NCI-H446 treated with DMSO at 0.1 percent for 48 hours (cell line): ENCODE results near the gene SCAF8.

Experiments used
- DNase-seq: peaks from one replicate; lab custom pipeline; 2025; lab: John Stamatoyannopoulos, UW

Gene SCAF8

DNA sequence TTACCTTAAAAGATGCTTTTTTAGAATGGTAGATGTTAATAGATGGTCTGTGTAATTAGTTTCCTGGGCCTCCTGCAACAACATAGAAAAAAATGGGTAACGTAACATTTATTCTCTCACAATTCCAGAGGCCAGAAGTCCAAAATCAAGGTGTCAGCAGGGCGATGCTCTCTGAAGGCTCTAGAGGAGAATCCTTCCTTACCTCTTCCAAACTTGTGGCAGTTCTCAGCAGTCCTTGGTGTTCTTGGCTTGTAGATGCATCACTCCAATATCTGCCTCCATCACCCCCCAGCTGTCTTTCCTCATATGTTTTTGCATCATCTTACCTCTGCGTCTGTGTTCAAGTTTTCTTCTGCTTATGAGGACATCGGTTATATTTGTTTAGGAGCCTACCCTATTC lies 107.9 kb downstream of the SCAF8 start:
- no peak for DNase-seq

DNA sequence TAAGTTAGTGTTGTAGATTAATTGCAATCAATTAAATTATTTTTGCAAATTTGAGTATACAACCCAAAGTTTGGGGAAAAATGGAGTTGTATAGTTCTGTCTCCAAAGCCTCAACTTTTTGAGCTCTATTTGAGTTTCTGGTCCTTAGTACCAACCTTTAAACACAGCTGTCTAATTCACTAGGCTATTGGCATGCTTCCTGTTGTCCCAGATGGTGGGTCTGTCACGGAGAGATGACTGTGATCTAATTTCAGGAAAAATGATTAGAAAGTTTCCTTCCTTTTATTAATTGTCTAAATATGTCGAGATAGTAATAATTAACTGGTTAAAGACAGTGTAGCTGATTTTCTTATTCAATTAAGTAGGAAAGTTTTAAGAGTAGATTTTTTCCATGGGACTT lies 109.6 kb downstream of the SCAF8 start:
- no peak for DNase-seq

DNA sequence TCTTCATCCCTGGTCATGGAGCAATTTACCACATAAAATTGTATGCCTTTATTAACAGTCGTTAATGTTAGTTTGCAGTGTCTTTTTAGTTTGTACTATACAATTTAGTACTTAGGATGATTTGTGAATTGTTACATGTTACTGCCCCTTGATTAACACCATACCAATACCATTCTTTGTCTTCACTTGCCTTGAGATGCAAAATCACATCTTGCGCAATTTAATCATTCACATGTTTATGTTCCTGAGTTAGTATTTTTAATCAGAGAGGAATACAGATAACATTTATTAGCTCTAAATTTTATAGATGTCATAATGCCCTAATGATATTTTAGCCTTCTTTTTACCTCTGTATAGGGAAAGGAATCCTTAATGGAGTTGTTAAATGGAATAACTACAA lies 114.1 kb downstream of the SCAF8 start:
- DNase-seq: no peak

DNA sequence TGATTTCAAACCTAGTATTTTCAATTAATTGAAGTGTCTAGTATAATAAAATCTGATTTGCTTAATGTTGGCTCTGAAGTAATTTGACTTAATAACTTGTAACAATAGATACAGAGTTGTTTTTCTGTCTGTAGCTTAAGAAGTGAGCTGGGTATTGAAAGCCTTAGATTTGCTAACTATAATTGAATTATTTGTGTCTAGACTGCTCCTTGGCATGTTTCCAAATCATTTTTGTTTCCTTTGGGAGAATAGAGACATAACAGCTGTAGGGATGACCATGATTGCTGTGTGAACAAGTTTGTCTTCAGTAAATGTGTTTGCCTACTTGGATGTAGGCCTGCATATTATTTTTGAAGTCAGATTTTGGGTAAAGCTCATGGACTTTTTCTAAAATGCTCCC lies 115.4 kb downstream of the SCAF8 start:
- peak; percentile 76 for DNase-seq

DNA sequence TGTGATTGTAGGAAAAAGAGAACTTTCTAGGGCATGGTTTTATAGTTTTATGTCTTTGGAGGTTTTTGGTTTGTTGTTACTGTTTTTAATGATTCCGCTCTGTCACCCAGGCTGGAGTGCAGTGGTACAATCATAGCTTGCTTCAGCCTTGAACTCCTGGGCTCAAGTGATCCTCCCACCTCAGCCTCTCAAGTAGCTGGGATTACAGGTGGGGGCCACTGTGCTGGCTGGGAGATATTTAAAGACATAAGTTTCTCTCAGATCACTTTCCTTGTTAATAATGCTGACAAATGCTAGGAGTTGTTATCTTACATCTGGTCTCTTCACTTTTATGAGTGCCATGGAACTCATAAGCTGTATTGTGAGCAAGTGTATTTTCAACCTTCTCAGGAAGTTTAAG lies 116.3 kb downstream of the SCAF8 start:
- DNase-seq: no peak

DNA sequence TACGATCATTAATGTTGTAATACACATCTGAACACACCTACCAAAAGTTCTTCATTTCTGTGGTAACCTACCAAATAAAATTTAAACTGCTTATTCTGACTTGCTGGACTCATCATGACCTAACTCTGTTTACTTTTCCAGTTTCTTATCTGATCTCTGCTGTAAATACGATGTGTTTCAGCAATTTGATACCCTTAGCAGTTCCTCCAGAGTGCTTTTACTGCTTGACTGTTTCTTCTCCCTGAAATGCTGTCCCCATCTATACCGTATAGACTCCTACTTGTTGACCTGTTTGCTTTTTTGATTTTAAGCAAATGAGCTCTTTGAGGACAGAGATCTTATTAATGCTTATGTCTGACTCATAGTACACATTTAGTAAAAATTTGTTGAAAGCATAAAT lies 119.5 kb downstream of the SCAF8 start:
- no peak for DNase-seq

DNA sequence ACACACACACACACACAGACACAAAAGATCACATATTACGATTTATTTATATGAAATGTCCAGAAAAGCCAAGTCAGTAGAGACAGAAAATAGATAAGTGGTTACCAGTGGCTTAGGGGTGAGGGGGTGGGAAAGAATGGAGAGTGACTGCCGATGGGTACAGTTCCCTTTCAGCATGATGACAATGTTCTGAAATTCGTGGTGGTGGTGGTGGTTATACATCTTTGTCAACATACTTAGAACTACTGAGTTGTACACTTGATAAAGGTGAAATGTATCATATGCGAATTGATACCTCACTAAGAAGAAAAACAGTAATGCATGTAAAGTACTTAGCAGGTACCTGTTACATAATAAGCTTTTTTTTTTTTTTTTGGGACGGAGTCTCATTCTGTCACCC lies 124.3 kb downstream of the SCAF8 start:
- no peak for DNase-seq

DNA sequence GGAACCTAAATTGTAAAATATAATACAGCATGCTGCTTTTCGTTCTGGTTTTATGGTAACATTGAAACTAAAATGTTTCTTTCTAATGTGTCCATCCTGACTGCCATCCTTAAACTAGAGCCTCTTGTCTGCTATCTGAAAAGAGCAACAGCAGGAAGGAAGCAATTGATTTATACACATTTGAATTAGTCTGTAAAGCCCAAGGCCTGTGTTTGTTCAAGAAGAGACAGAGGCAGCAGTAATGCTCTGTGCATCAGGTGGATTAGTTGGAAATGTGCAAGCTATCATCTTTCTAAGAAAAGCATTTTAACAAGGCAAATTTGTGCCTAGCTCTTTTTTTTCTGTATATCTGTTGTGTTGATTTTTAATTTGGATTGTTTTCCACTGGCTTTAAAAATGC lies 128.6 kb downstream of the SCAF8 start:
- no peak for DNase-seq

DNA sequence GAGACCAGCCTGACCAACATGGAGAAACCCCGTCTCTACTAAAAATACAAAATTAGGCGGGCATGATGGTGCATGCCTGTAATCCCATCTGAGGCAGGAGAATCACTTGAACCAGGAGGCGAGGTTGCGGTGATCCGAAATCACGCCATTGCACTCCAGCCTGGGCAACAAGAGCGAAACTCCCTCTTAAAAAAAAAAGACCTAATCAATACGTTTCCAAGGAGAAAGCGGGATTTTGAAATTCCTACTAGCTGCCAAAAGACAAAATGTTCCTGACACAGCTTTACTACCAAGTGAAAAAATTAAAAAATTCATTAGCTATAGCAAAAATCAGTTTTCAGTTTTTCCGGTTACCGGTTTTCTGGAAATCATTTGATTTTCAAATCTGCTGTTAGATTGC lies 129.3 kb downstream of the SCAF8 start:
- DNase-seq: no peak

DNA sequence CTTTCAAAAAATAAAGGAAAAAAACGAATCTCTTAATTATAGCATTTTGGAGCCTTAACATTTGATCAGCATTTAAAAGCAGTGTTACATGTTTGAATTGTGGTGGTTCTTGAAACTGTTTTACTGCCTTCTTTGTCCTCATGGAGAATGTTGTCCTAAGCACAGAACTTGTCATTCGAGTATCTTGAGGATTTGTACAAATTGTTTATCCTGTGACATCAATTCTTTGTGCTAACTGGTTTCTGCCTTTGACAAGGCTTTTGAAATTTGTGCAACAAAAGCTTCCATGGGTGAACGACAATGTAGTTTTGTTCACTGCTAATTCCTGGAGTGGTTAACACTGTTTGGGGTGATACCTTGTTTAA lies 130.8 kb downstream of the SCAF8 start:
- no peak for DNase-seq

DNA sequence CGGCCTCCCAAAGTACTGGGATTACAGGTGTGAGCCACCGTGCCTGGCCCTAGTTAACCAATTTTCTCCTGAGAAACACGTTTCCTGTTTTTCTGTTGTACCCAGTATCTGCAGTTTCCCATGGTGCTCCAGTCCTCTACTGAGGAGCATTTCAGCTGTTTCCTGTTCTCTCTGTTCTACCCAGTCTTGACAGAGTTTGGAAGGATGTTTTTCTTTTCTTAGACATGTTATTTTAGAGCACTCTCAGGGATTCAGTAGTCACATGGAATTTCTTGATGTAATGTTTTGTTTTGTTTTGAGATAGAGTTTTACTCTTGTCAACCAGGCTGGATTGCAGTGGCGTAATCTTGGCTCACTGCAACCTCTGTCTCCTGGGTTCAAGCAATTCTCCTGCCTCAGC lies 132.1 kb downstream of the SCAF8 start:
- DNase-seq: no peak

DNA sequence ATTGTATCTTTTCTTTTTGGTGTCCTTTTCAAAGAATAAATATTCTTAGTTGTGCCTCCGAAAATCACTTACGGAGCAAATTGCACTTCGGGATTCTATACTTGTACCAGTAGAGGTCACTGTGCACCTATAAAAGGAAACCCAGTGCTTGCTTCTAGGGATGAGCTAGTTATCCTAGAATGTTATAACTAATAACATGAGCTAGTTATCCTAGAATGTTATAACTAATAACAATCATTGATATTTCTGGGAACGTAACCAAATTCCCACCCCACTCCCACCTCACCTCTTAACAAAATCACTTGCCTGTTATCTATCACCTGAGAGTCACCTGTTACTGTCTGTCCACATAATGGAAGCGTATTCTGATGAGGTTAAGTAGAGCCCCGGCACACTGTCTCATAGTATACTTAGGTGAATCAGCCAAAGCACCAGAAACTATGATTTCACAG lies 135.0 kb downstream of the SCAF8 start:
- DNase-seq: no peak

DNA sequence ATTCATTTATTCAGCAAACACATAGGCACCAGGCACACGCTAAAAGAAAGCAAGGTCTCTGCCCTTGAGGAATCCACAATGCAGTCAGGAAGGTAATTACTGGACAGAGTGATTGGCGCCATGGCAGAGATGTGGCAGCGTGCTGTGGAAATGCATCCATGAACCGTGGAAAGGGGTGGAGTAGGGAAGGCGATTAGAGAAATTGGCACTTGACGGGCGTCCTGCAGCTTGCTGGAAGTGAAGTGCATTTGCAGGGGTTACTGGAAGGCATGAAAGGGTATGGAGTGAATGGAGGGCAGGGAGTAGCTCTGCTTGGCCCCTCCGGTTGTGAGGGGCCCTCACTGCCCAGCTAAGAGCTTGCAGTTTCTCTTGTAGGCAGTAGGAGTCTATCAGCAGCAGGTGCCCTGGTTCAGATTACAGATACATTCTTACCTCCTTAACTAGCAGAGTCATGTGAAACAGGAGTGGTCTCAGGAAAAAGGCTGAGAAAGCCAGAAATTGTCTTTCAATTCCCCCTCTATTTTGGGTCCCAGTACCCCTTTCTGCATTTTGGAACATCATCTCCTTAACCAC lies 139.4 kb downstream of the SCAF8 start:
- no peak for DNase-seq

DNA sequence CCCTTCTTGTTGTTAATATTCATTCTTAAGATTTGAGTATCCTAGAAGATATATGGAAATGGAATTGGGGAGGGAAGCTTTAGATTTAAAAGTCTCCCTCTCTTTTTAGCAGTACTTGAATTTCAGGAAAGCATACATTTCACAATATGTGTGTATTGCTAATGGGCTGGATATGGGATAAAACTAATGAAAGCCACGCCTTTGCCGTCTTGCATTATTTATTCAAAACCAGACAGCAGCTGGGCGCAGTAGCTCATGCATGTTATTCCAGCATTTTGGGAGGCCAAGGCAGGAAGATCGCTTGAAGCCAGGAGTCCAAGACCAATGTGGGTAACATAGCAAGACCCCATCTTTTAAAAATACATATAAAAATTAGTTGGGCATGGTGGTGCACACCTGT lies 140.3 kb downstream of the SCAF8 start:
- DNase-seq: no peak

DNA sequence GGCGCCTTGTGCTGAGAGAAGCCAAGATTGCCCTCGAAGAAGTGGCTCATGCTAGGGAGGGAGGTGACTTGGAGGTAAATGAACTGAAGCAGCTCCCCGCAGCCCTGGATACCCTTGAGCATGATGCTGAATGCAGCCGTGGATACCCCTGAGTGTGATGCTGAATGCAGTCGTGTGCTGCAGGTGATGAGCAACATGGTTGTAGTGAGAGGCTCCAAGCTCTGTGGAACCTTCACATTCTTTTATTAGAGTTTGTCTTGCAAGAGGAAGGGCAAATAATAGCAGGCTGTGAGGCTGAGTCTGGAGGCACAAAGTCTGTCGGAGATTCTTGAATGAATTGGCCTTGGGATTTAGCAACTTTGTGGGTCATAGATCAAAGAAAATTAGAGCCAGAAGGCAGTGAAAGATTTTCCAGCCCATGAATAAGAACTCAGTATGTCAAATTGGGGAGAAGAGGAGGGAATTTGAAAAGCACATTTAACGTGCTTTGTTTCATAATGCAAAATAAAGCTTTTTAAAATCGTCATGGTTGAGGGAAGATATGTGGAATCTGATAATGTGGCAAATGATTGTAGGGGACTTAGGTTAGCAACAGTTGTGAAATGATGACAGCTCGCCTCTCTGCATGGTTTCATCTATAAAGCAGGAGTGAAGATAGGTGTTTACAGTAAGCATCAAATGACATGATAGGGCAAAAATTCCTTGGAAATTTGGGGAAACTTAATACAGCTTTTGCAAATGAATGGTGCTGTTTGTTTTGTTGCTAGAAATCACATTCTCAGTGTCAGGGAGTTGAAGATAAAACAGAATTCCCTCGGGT lies 141.8 kb downstream of the SCAF8 start:
- DNase-seq: no peak

DNA sequence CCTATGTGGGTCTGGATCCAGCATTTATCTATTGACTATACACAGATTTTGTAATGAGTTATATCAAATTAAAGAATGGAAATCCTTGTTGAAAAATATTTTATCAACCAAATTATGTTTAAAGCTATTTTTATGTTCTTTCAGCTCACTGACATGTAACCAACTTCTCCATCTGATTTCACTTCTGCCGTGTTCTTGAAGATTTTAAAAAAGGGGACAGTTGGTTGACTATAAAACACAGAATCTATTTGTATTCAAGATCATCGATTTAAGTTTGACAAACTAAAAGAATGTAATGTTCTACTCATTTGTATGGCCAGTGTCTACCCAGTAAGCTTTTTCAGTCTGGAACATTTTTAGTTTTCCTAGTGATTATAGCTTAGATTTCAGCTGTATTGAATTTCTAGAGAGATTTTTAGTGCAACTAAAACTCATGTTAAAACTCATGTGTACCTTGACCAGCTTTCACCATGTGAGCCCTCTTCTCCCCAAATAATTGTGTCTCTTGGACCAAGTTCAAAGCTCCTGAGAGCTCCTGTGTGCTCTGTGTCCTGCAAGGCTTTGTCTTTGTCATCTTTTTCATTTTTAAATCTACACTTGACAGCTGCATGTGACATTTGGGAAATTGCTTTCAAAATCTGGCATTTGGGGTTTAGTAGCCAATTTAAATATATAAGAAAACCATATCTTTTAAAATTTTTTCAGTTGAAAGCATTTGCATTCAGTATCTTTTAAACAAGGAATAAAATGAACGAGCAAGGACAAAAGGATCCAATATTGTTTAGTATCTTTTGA lies 143.5 kb downstream of the SCAF8 start:
- no peak for DNase-seq

DNA sequence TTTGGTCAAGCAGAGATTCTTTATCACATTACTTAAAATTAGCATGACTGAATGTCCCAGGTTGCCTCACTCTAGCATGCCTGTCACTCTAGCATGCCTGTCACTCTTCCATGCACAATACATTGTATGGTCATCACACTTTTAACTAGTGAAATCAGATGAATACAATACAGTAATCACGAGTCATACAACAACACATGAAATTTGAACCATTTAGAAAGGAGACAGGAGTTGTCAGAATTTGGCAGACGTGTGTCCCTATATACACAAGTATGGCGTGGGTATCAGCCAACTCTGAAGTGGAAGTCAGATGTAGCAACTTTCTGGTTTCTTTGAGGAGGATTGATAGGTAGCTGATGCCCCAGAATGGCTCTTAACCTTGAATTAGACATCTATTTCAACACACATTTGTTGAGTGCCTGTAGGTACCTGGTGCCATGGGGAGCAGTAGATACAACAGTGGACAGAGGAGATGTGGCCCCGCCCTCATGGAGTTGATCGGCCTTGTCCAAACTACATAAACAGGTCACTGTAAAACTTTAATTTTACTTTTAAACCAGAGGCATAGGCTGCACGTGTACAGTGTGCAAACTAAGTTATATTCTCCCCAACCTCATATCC lies 145.8 kb downstream of the SCAF8 start:
- DNase-seq: no peak

DNA sequence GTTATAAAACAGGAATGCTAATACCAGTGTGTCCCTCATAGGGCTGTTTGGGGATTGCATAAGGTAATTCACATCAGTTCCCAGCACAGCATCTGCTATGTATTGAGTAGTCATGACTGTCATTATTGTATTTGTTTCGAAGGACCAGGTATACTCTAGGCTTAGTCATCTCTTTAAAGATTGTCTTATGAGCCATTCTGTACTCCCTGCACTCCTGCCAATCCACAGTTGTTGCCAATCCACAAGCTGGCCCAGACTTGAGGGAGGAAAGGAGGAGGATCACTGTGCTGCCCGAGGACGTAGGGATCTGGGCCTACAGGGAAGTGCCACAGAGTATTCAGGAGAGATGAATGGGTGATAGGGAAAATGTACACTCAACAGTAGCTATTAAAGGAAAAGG lies 148.9 kb downstream of the SCAF8 start:
- no peak for DNase-seq
